OCI-LY3 (cell line): Measurements from ENCODE around the gene UGT1A5.

Source experiments
- H2AFZ ChIP-seq: fragments of 200-600, 300-600 bp; shearing (Covaris generic); 2 replicates; pipeline ENCODE4 v1.6.0; 2014; ENCODE audit warnings: antibody characterized with exemption, low read depth, low read length
- H3K27ac ChIP-seq: fragments of 200-600, 300-600 bp; sonication (generic); 2 replicates; pipeline ENCODE4 v1.5.1; 2014; ENCODE audit warnings: mild to moderate bottlenecking, low read length, moderate library complexity, mixed read lengths
- H3K27me3 ChIP-seq: fragments of 200-600, 300-600 bp; sonication (generic); 2 replicates; pipeline ENCODE4 v1.6.1; 2014; ENCODE audit warnings: low read depth, low read length, mixed read lengths
- H3K36me3 ChIP-seq: fragments of 200-600, 300-600 bp; sonication (generic); replicated peaks from 2 replicates; pipeline ENCODE3; 2014; ENCODE audit warnings: low read depth, low read length, mixed read lengths
- H3K4me1 ChIP-seq: fragments of 300-600, 200-600 bp; sonication (generic); 2 replicates; pipeline ENCODE4 v1.6.1; 2014; ENCODE audit warnings: low read length, mixed read lengths
- H3K4me2 ChIP-seq: fragments of 200-600, 300-600 bp; sonication (generic); 2 replicates; pipeline ENCODE4 v1.6.1; 2014; ENCODE audit warnings: low read length, mixed read lengths
- H3K4me3 ChIP-seq: fragments of 300-600, 200-600 bp; sonication (generic); 2 replicates; pipeline ENCODE4 v1.5.1; 2014; ENCODE audit warnings: antibody characterized with exemption, mild to moderate bottlenecking, low read length, moderate library complexity
- H3K79me2 ChIP-seq: fragments of 300-600, 200-600 bp; shearing (Covaris generic); 2 replicates; pipeline ENCODE4 v1.6.1; 2014; ENCODE audit warnings: mild to moderate bottlenecking, low read length, mixed read lengths
- H3K9ac ChIP-seq: fragments of 300-600, 200-600 bp; shearing (Covaris generic); 2 replicates; pipeline ENCODE4 v1.6.0; 2014; ENCODE audit warnings: mild to moderate bottlenecking, low read length, moderate library complexity
- H3K9me3 ChIP-seq: fragments of 200-600, 300-600 bp; shearing (Covaris generic); 2 replicates; pipeline ENCODE4 v1.6.1; 2014; ENCODE audit warnings: low read length, mixed read lengths; ENCODE audit not compliant: insufficient read depth
- H4K20me1 ChIP-seq: fragments of 200-600, 300-600 bp; sonication (generic); 2 replicates; pipeline ENCODE4 v1.6.1; 2016; ENCODE audit warnings: low read length, mixed read lengths; ENCODE audit not compliant: insufficient read depth
- EZH2phosphoT487 ChIP-seq: fragments of 200-600 bp; shearing (Covaris generic); IDR thresholded peaks from 2 replicates; pipeline ENCODE4 v1.6.1; 2018; ENCODE audit warnings: antibody characterized with exemption, mixed run types, low read depth
- TF ChIP-seq, protein P1 (sequence below): fragments of 200-600, 300-600 bp; sonication (generic); IDR thresholded peaks from 2 replicates; pipeline ENCODE4 v1.5.1; 2014; ENCODE audit warnings: antibody characterized with exemption, low read length, low read depth

UGT1A5 gene

DNA sequence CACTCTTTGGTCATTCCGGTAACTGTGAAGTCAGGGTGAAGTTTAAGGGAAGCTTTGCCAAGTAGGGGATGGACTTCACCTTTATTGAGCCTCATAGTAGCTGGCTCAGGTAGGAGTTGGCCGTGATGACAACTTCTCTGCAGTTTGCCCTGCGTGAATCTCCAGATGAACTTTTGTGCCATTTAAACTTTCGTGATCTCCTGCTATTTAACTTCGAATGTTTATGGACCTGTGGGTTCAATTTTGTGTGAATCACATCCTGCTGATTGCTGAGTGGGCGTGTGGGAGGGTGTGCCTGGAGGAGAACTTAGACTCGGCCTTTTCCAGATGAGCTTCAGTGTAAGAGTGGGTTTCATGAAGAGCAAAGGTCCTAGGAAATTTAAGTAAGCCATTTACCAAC, 51.6 kb downstream of the UGT1A5 start:
- H3K27ac ChIP-seq = no peak overlapping the region
- no peak overlapping the region for H3K4me3 ChIP-seq
- H2AFZ ChIP-seq = no peak overlapping the region
- TF ChIP-seq, protein P1, sequence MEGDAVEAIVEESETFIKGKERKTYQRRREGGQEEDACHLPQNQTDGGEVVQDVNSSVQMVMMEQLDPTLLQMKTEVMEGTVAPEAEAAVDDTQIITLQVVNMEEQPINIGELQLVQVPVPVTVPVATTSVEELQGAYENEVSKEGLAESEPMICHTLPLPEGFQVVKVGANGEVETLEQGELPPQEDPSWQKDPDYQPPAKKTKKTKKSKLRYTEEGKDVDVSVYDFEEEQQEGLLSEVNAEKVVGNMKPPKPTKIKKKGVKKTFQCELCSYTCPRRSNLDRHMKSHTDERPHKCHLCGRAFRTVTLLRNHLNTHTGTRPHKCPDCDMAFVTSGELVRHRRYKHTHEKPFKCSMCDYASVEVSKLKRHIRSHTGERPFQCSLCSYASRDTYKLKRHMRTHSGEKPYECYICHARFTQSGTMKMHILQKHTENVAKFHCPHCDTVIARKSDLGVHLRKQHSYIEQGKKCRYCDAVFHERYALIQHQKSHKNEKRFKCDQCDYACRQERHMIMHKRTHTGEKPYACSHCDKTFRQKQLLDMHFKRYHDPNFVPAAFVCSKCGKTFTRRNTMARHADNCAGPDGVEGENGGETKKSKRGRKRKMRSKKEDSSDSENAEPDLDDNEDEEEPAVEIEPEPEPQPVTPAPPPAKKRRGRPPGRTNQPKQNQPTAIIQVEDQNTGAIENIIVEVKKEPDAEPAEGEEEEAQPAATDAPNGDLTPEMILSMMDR = no peak
- TF ChIP-seq EZH2phosphoT487 = no peak
- no peaks in the 10 kb centered on the region for H3K36me3 ChIP-seq
- no peak overlapping the region for H3K9ac ChIP-seq
- no peaks in the 10 kb centered on the region for H3K9me3 ChIP-seq
- H3K27me3 ChIP-seq = peaks cover 11% of the 10 kb centered on the region; the same call in 1 of the 2 replicates
- no peaks in the 10 kb centered on the region for H3K79me2 ChIP-seq
- H4K20me1 ChIP-seq = no peaks in the 10 kb centered on the region
- H3K4me1 ChIP-seq = no peaks in the 10 kb centered on the region
- H3K4me2 ChIP-seq = no peak overlapping the region

DNA sequence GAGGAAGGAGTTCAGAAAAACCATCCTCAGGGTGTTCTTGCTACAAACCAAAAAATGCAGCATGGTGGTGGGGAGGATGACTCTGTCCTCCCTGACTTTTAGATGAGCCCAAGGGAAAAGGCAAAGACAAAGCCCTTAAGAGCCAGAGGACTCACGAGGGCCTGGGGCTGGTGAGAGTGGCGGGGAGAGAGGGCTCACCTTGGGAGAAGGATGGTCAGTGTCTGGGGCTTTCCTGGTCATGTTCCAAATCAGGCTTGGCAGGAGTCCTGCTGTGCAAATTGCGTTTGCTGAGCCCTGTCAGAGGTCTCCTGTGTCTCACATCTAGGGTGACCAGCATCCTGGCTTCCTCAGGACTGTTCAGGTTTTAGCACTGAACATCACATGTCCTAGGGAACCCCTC, 52.1 kb downstream of the UGT1A5 start:
- H3K4me2 ChIP-seq = no peak overlapping the region
- no peaks in the 10 kb centered on the region for H3K4me1 ChIP-seq
- no peak overlapping the region for H3K27ac ChIP-seq
- TF ChIP-seq, protein P1 = no peak
- no peak for TF ChIP-seq EZH2phosphoT487
- no peaks in the 10 kb centered on the region for H3K9me3 ChIP-seq
- H2AFZ ChIP-seq = no peak overlapping the region
- no peak overlapping the region for H3K4me3 ChIP-seq
- peaks cover 11% of the 10 kb centered on the region; the same call in 1 of the 2 replicates for H3K27me3 ChIP-seq
- H4K20me1 ChIP-seq = no peaks in the 10 kb centered on the region
- H3K36me3 ChIP-seq = no peaks in the 10 kb centered on the region
- H3K79me2 ChIP-seq = no peaks in the 10 kb centered on the region
- no peak overlapping the region for H3K9ac ChIP-seq

DNA sequence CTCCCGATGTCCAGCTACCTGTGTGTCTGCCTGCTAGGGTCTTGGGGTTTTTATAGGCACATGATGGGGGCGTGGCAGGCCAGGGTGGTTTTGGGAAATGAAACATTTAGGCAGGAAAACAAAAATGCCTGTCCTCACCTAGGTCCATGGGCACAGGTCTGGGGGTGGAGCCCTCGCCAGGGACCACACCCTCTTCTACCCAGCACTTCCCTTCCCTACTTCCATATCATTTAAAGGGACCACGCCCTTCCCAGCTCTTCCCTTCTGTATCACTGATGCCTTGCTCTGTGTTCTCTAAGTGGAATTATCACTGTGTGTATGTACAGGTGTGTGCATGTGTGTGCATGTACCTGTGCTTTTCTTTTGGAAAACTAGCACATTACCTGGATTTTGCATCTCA, 53.7 kb downstream of the UGT1A5 start:
- no peak overlapping the region for H3K27ac ChIP-seq
- no peaks in the 10 kb centered on the region for H3K9me3 ChIP-seq
- no peaks in the 10 kb centered on the region for H3K36me3 ChIP-seq
- H3K4me2 ChIP-seq = no peak overlapping the region
- TF ChIP-seq EZH2phosphoT487 = no peak
- TF ChIP-seq, protein P1 = no peak
- no peak overlapping the region for H2AFZ ChIP-seq
- H3K27me3 ChIP-seq = peaks cover 11% of the 10 kb centered on the region; the same call in 1 of the 2 replicates
- H3K9ac ChIP-seq = no peak overlapping the region
- no peaks in the 10 kb centered on the region for H3K4me1 ChIP-seq
- no peak overlapping the region for H3K4me3 ChIP-seq
- no peaks in the 10 kb centered on the region for H4K20me1 ChIP-seq
- H3K79me2 ChIP-seq = no peaks in the 10 kb centered on the region

DNA sequence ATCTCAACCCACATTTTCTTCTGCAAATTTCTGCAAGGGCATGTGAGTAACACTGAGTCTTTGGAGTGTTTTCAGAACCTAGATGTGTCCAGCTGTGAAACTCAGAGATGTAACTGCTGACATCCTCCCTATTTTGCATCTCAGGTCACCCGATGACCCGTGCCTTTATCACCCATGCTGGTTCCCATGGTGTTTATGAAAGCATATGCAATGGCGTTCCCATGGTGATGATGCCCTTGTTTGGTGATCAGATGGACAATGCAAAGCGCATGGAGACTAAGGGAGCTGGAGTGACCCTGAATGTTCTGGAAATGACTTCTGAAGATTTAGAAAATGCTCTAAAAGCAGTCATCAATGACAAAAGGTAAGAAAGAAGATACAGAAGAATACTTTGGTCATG, 55.4 kb downstream of the UGT1A5 start:
- no peak overlapping the region for H3K27ac ChIP-seq
- no peaks in the 10 kb centered on the region for H3K9me3 ChIP-seq
- H4K20me1 ChIP-seq = no peaks in the 10 kb centered on the region
- no peak for TF ChIP-seq EZH2phosphoT487
- TF ChIP-seq, protein P1 = no peak
- H3K27me3 ChIP-seq = peaks cover 11% of the 10 kb centered on the region; the same call in 1 of the 2 replicates
- H3K9ac ChIP-seq = no peak overlapping the region
- H3K79me2 ChIP-seq = no peaks in the 10 kb centered on the region
- H3K4me3 ChIP-seq = no peak overlapping the region
- H3K4me2 ChIP-seq = no peak overlapping the region
- H3K36me3 ChIP-seq = no peaks in the 10 kb centered on the region
- no peaks in the 10 kb centered on the region for H3K4me1 ChIP-seq
- no peak overlapping the region for H2AFZ ChIP-seq
